SIG-M5 treated with dmso at 0.1 percent for 504 hours (cell line): ENCODE measurements around the gene DAB2.
A peak's percentile ranks its signal among the peaks of the same experiment; 100 is the strongest.

Experiments
- DNase-seq: peaks from one replicate; lab custom pipeline; 2025; ENCODE audit not compliant: unreplicated experiment; lab: John Stamatoyannopoulos, UW

DAB2 gene

DNA sequence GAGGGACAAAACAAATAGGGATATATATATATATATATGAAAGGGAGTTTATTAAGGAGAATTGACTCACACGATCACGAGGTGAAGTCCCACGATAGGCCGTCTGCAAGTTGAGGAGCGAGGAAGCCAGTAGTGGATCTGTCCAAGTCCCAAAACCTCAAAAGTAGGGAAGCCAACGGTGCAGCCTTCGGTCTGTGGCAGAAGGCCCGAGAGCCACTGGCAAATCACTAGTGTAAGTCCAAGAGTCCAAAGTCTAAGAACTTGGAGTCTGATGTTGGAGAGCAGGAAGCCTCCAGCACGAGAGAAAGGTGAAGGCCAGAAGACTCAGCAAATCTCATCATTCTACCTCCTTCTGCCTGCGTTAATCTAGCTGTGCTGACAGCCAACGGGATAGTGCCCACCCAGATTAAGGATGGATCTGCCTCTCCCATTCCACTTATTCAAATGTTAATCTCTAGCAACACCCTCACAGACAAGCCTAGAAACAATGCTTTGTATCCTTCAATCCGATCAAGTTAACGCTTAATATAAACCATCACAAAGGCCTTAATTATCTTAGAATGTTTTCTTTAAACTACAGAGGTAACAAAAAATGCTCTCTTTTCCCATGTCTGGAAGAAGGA lies 23.8 kb upstream of the DAB2 start:
- no peak for DNase-seq

DNA sequence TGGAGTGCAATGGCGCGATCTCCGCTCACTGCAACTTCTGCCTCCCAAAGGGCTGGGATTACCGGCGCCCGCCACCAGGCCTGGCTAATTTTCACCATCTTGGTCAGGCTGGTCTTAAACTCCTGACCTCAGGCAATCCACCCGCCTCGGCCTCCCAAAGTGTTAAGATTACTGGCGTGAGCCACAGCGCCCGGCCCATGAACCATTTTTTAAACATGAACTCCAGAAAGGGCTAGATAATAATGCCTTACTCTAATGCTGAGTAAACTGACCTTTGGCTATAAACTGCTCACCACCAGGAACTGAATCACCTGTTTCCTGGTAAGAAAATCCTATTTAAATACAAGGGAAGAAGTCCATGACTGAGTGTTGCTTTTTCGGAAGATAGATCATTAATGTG lies 23.2 kb upstream of the DAB2 start:
- no peak for DNase-seq

DNA sequence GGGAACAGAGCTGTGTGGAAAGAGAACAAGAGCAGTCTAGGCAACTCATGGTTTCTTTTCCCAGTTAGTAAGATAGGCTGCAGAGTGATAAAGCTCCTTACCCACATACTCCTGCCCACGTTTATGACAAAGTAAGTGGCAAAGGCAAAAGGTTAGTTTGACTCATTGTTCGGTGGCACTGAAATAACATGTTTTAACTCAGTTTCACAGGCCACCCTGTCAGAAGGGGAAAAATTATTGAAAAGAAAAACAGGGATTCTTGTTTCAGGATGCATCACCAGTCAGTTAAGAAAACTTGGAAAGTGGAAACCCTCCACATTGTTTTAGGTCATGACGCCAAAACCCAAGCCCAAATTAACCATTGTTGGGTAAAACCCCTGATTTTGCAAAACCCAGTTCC lies 22.3 kb upstream of the DAB2 start:
- no peak for DNase-seq

DNA sequence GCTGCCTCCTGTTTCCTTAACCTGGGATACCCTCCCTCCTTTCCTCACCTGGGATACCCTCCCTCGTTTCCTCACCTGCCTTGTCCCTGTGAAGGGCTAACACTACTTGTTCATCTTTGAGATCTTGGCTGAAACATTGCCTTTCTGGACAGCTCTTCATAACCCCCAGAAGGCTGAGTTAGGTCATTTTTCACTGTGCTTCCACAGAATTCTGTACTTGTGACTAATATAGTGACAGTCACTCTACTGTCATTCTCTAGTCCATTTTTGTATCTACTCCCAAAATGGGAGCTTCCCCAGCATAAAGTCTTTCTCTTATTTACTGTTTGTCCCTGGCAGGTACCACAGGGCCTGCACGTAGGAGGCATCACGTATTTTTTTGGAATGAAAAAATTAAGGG lies 21.5 kb upstream of the DAB2 start:
- DNase-seq: no peak

DNA sequence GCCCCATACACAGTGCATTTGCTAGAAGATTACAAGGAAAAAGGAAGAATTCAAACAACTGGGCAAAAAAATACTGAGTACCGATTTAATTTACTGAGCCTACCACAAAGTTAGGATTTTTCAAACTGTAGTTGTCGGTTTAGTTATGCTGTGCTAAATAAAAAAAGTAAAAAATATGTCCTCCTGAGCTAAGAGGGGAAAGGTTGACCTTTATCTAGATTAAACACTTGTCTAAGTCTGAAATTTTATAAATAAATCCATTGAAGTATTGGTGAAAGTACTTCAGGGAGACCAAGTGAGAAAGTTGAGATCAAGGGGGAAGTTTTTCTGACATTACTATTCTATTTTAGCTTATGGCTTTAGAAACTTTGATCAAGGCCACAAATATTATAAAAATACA lies 19.1 kb upstream of the DAB2 start:
- no peak for DNase-seq

GRCh38 chr5:39442991-39443390 lies 18.2 kb upstream of the DAB2 start:
- DNase-seq: no peak

DNA sequence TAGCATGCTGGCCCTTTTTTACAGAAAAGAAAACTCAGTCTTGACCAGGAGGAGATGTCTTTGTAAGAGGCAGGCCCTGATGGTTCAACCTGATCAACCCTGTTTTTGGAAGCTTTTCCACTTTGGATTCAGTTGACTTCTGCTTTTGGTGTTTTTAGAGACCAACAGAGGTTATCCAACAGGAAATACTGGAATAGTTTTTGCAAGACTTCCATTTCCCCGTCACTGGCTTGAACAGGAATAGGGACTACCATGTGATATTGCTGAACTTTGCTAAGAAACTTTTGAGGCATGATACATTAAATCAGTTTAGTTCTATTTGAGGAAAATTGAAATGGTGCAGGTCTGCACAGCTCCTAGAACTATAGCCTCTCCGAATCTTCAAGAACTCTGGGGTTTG lies 17.1 kb upstream of the DAB2 start:
- DNase-seq: no peak

GRCh38 chr5:39440958-39441624 lies 16.3 kb upstream of the DAB2 start:
- DNase-seq: no peak

DNA sequence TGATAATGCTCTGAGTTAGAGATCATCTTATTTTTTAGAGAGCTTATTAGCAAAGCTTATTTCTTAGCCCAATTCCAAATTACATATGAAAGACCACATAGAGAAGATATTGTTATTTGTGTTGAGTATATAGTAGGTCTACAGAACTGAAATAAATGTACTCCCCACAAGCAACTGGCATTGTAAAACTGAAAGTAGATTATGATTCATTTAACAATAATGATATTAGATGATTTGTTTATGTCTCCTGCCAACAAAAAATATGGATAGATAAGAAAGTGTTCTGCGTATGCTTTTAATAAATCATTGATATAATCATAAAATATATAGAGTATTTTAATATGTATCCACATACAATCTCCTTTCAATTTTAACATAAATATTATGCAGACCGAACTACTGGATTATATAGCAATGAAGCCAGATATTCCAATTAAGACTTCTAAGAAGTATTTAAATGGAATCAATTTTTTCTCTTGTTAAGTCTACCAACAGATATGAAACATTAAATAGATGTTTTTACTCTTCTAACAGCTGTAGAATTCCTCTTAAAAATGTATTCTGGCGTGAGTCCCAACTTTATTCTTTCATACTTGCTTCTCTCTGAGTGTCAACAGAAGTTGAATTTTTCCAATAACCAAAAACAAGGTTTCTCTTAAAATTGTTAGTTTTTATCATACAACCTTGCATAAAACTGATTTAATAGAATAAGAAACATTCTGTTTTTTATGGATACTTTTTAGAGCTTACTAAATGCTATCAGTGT lies 15.6 kb upstream of the DAB2 start:
- DNase-seq: no peak

GRCh38 chr5:39439582-39440162 lies 14.9 kb upstream of the DAB2 start:
- DNase-seq: no peak

DNA sequence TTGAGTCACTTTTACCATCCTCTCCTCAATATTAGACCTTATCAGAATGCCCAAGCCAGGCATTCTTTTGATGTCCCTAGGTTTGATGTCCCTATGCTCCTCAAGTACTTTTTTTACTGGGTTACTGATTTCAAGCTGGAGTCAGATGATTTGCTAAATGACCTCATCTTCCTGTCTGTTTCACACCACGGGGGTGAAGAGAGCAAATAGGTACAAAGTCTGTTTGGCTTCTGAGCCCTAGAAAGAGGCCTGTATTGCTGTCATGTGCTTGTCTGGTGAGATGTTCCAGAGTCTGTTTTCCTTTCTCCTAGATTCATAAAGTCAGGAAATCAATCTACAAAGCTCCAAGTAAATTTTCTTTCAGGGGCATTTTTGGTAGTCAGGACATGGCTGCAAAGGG lies 12.7 kb upstream of the DAB2 start:
- DNase-seq: no peak

- DNase-seq: no peak
These were observed 9.1 kb upstream of the DAB2 start for GRCh38 chr5:39433848-39434247.

GRCh38 chr5:39432696-39433530 lies 8.1 kb upstream of the DAB2 start:
- DNase-seq: peak; percentile 32

GRCh38 chr5:39430461-39430860 lies 5.7 kb upstream of the DAB2 start:
- DNase-seq: peak; percentile 8

DNA sequence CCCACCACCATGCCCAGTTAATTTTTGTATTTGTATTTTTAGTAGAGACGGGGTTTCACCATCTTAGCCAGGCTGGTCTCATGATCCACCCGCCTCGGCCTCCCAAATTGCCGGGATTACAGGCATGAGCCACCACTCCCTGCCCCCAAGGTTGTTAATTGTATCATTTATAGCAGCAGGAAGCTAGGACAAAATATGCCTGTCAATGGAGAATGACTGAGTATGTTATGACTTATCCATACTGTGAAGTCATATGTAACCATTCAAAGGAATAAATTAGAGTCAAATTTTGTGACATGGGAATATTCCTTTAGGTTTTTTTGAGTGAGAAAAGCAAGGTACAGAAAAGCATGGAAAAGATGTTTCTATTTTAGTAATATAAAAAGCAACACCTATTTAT lies 3.9 kb upstream of the DAB2 start:
- DNase-seq: no peak

GRCh38 chr5:39427633-39428032 lies 2.9 kb upstream of the DAB2 start:
- DNase-seq: no peak

DNA sequence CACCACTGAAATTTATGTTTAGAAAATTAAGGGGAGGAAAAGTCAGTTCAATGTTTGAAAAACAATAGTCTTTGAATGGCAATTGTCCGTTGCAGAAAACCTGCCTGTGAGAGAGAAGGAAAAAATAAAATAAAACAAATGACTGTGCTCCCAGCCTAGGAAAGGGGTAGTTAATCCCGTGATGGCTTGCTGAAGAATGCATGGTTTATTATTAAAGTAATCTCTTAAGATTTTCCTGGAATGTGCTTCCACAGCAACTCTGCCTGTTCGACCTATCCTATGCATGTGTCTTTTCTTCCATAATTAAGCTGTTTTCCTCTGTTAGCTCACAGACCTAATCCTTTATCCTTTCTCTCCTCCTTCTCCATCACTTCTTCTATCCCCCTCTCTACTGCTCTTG lies 2.4 kb upstream of the DAB2 start:
- DNase-seq: no peak

- DNase-seq: no peak
These were observed 1.9 kb upstream of the DAB2 start for GRCh38 chr5:39426746-39427105.

DNA sequence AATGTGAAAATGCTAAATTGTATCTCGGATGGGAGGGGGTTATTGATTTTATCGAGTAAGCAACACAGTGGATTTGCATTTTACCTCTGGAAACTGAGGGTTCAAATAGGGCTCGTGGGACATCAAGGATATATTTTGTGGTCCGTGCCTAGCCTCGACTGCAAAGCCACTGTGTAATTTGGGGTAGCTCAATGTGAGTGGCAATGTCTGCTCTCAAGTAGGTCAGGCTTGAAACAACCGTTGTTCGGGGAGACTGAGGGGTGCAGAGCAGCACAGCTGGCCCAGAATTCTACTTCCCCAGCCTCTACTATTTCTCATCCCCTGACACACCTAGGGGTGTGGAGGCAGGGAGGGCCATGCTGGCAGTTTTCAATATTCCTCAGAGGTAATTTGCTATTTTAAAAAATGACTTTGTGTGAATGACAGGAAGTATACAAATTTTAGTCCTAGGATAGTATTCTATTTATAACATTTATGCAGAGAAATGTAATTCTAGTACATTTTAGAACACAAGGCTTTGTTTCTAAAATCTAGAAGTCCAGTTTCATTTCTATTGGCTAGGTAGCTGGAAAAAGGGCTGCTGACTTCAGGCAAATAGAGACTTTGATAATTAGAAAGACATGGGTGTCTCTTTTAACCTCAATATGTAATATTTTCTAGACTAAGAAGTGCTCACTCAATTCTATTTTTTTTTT lies 1.4 kb upstream of the DAB2 start:
- no peak for DNase-seq

GRCh38 chr5:39423331-39423751 lies 1.4 kb downstream of the DAB2 start:
- DNase-seq: no peak
